ENCODE data around the gene TMEM51. TPM values are rescaled to one million over a fixed set of nuclear protein-coding genes. Genes with fewer than 3 reads are reported as not detected.

TMEM51 gene
- total RNA-seq, 2 donors from 2014 or later = not detected

DNA sequence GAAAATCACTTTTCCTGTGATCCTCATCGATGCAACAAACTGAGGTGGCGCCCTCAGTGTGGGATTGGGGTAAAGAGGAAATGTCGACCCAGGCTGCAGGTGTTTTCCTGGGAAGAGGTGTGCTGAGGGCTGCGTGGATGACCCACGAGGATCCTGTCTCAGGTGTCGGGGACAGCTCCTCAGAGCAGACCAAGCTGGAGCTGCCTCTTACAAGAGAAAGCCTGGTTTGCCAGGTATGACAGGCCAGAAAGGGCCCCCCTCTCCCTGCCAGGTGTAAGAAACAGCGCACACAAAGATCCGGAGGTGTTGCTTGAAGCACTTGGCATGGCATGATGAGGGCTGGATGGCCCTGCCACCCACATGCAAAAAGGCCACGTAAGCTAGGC lies 106.1 kb downstream of the TMEM51 start:
- DNase-seq (ENCODE audit: low spot score) (no peak), ATAC-seq (no peak)
- Mint-ChIP-seq H3K9me3 (no peaks in the 10 kb centered on the region), H3K4me3 (no peak overlapping the region), H3K27ac (no peak overlapping the region), H3K27me3 (peaks cover 15 to 24% of the 10 kb centered on the region in 2 donors), H3K4me1 (ENCODE audit: low read depth in 2 of 2) (peaks cover 19 to 25% of the 10 kb centered on the region in 2 donors), H3K36me3 (no peaks in the 10 kb centered on the region)

DNA sequence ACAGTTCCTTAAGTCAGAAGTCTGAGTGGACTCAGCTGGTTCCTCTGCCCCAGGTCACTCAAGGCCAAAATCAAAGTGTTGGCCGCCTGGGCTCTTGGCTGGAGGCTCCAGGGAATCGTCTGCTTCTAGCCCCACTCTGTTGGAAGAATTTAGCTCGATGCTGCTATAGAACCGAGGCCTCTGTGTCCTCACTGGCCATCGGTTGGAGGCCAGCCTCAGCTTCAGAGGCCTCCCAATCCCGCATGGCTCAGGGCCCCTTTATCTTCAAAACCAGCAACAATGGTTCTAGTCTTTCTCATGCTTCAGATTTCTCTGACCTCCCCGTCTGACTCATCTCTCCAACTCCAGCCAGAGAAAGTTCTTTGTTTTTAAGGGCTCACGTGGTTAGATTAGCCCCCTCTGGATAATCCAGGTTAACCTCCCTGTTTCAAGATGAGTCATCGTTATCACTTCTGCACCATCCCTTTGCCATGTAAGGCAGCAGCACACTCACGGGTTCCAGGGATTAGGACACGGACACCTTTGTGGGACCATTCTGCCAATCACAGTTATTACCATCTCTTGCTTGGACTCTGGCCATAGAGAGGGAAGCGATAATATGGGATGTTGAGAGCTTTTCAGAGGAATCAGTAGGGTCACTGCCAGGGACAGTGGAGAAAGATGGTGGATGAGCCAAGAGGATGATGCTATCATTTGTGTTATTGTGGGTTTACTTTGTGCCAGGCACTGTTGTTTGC lies 107.0 kb downstream of the TMEM51 start:
- H3K36me3 Mint-ChIP-seq = peaks cover 6% of the 10 kb centered on the region
- H3K27me3 Mint-ChIP-seq = peaks cover 20 to 22% of the 10 kb centered on the region in 2 donors
- DNase-seq (ENCODE audit: low spot score) (no peak), ATAC-seq (no peak)
- H3K9me3 Mint-ChIP-seq = no peaks in the 10 kb centered on the region
- peaks cover 19 to 25% of the 10 kb centered on the region in 2 donors for H3K4me1 Mint-ChIP-seq (ENCODE audit: low read depth in 2 of 2)
- peak overlapping the region; percentile 47 for H3K4me3 Mint-ChIP-seq
- H3K27ac Mint-ChIP-seq = peak overlapping the region in 1 of 2 donors; percentile 70

DNA sequence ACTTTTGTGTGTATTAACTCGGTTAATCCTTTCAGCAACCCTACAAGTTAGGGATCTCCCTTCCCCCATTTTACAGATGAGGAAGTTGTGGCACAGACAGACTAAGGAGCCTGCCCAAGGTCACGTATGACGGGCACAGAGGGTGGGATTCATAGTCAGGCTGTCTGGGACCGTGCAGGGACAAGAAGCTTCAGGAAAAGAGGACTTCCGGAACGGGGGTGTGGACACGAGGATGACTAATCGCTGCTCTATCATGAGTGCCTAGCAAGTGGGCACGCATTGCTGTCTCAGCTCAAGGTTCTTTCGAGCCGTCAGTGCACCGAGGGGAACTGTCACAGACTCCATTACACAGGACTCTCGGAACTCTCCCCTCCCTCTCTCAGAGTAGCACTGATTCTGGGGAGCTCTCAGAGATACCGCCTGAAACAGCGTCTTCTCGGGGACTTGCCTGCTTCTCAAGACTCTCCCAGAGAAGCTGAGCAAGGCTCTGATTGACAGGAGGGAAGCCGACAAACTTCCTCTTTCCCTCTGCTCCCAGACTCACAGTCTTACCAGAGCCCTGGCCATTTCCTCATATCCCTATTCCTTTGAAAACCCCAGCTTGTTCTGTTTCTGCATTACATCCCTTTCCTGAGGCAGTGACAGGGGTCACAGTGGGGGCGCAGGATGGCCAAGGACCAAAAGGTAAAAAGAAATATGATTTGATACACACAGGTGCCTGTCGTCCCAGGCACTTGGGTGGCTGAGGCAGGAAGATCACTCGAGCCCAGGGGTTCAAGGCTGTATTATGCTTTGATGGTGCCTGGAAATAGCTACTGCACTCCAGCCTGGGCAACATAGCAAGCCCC lies 107.8 kb downstream of the TMEM51 start:
- Mint-ChIP-seq H3K27ac (peak overlapping the region in 1 of 2 donors; percentile 70), H3K9me3 (no peaks in the 10 kb centered on the region), H3K36me3 (peaks cover 6% of the 10 kb centered on the region), H3K4me3 (peak overlapping the region; percentile 47), H3K4me1 (ENCODE audit: low read depth in 2 of 2) (peaks cover 19 to 25% of the 10 kb centered on the region in 2 donors), H3K27me3 (peaks cover 20 to 24% of the 10 kb centered on the region in 2 donors)
- ATAC-seq (peak; percentile 73 to 78), DNase-seq (ENCODE audit: low spot score) (no peak)

DNA sequence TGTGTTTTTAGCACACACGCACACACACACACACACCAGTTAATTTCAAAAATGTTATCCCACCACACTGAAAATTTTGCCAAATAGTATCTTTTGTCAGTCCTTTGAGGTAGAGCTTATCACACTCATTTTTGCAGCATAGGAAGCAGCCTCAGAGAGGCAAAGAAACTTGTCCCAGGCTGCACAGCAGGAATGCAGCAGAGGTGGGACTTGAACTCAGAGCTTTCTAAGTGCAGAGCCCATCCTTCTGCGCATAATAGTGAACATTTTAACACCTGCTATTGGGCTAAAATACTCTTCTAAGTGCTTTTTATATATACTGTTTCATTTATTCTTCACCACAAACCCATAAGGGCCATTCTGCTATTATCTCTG lies 108.4 kb downstream of the TMEM51 start:
- Mint-ChIP-seq H3K27me3 (peaks cover 20 to 25% of the 10 kb centered on the region in 2 donors), H3K27ac (no peak overlapping the region), H3K4me3 (peak overlapping the region; percentile 47), H3K4me1 (ENCODE audit: low read depth in 2 of 2) (peaks cover 19 to 25% of the 10 kb centered on the region in 2 donors), H3K9me3 (no peaks in the 10 kb centered on the region), H3K36me3 (peaks cover 6% of the 10 kb centered on the region)
- no peak for ATAC-seq
- DNase-seq (ENCODE audit: low spot score) = no peak

DNA sequence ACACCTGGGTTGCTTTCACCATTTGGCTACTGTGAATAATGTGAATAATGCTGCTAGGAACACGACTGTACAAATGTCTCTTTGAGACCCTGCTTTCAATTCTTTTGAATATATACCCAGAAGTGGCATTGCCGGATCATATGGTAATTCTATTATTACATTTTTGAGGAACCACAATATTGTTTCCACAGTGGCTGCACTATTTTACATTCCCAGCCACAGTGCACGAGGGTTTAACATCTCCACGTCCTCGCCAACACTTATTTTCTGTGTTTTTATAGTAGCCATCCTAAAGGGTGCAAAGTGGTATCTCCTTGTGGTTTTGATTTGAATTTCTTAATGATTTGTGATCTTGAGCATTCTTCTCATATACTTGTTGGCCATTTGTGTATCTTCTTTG lies 109.2 kb downstream of the TMEM51 start:
- no peak for DNase-seq (ENCODE audit: low spot score)
- Mint-ChIP-seq H3K27me3 (peaks cover 20 to 21% of the 10 kb centered on the region in 2 donors), H3K27ac (no peak overlapping the region), H3K4me1 (ENCODE audit: low read depth in 2 of 2) (peaks cover 19 to 25% of the 10 kb centered on the region in 2 donors), H3K4me3 (no peak overlapping the region), H3K9me3 (no peaks in the 10 kb centered on the region), H3K36me3 (peaks cover 6% of the 10 kb centered on the region)
- no peak for ATAC-seq

DNA sequence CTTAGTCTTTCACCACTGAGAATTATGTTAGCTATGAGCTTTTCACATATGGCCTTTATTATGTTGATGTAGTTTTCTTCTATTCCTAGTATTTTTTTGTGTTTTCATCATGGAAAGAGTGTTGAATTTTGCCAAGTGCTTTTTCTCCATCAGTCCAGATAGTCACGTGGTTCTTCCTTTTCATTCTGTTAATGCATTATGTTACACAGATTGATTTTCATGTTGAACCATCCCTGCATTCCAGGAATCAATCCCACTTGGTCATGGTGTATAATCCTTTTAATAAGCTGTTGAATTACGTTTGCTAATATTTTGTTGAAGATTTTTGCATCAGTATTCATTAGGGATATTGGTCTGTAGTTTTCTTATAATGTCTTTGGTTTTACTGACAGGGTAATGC lies 111.2 kb downstream of the TMEM51 start:
- H3K27ac Mint-ChIP-seq = no peak overlapping the region
- no peaks in the 10 kb centered on the region for H3K9me3 Mint-ChIP-seq
- peaks cover 19 to 25% of the 10 kb centered on the region in 2 donors for H3K4me1 Mint-ChIP-seq (ENCODE audit: low read depth in 2 of 2)
- H3K27me3 Mint-ChIP-seq = peaks cover 27 to 30% of the 10 kb centered on the region in 2 donors
- no peak overlapping the region for H3K4me3 Mint-ChIP-seq
- peaks cover 6% of the 10 kb centered on the region for H3K36me3 Mint-ChIP-seq
- DNase-seq (ENCODE audit: low spot score) = no peak
- no peak for ATAC-seq

Other genes with a start within 250 kb of the TMEM51 start
- gene FHAD1, start 93.5 kb downstream of the TMEM51 start, total RNA-seq = under 1 TPM in 1 of 2 donors, not detected in 1; 0.42 TPM

Data from natural killer cell treated with Interleukin-12 subunit alpha and Interleukin-12 subunit beta and Interleukin-15 and Interleukin-18, amount 100 ng/mL, for 72 hours (primary cell).